Esophagus squamous epithelium (tissue), 5 donors: ENCODE results near the gene GSE1. TPM values are rescaled to one million over a fixed set of nuclear protein-coding genes. Genes with fewer than 3 reads are reported as not detected.

Experiments
- DNase-seq: peaks from one replicate; lab custom pipeline; 2025; lab: John Stamatoyannopoulos, UW
- H3K27ac ChIP-seq, 4 donors: fragments of 200-600 bp; sonication (generic); one replicate each; pipeline ENCODE4 v1.5.1; 2016 to 2019; ENCODE audit warnings: mild to moderate bottlenecking in 1 of 4
- H3K27me3 ChIP-seq, 4 donors: fragments of 200-600 bp; sonication (generic); 1 replicate in 3 of 4; 2 replicates in 1 of 4; pipeline versions ENCODE4 v1.5.1 to v1.6.0; 2017 to 2021; ENCODE audit warnings: antibody characterized with exemption in 1 of 4
- H3K36me3 ChIP-seq, 3 donors: fragments of 200-600 bp; sonication (generic); one replicate each; pipeline ENCODE4 v1.5.1; 2016 to 2019
- H3K4me1 ChIP-seq, 3 donors: fragments of 200-600 bp; sonication (generic); one replicate each; pipeline ENCODE4 v1.5.1; 2017 to 2019
- H3K4me3 ChIP-seq, 4 donors: fragments of 200-600 bp; sonication (generic); 1 replicate in 3 of 4; 2 replicates in 1 of 4; pipeline ENCODE4 v1.5.1; 2016 to 2019; ENCODE audit warnings: mild to moderate bottlenecking in 2 of 4, moderate library complexity in 1 of 4
- H3K9me3 ChIP-seq, 3 donors: fragments of 200-600 bp; sonication (generic); one replicate each; pipeline ENCODE4 v1.5.1; 2016 to 2019
- CTCF ChIP-seq, 6 experiments: fragments of 450-650 bp in 4 of 6; fragments of 200-600 bp in 2 of 6; sonication (generic) in 2 of 6; IDR thresholded peaks; one replicate each; pipeline ENCODE4 v1.5.1; 2016 to 2019; ENCODE audit warnings: antibody characterized with exemption in 6 of 6, mild to moderate bottlenecking in 4 of 6, moderate library complexity in 4 of 6
- POLR2A ChIP-seq, 4 donors: fragments of 450-650 bp; IDR thresholded peaks; one replicate each; pipeline ENCODE4 v1.6.1; 2017; ENCODE audit warnings: antibody characterized with exemption in 4 of 4, mild to moderate bottlenecking in 4 of 4, moderate library complexity in 3 of 4
- whole genome bisulfite sequencing, 2 donors: methylation state at CpG; one replicate each; pipeline ENCODE4 v1.1.5; 2018; 5-methylcytosine and 5-hydroxymethylcytosine counted together
- intact Hi-C: fragments of 100-400 bp; cut with DNase I; formaldehyde crosslinking; loops from one replicate; pipeline ENCODE4 v1.15.0; 2022
- total RNA-seq, 4 donors: library from RNA; depleted of rRNA; stranded (reverse); fragments of >200 nt; gene quantifications; one replicate each; pipeline ENCODE4 v1.1.0, GENCODE V29; 2016
- donor health status: DM: yes; HTN: yes; CAD: no.

GSE1 gene
- total RNA-seq, 4 donors from 2014 or later: 24.6 to 33.6 (median 28.9) TPM

GRCh38 chr16:85583491-85584181, 29.5 kb upstream of the GSE1 start:
- Histone ChIP-seq H3K4me1 (peaks cover 0 to 52% (median 11%) of the 10 kb centered on the region in 3 donors), H3K4me3 (no peak overlapping the region), H3K9me3 (no peaks in the 10 kb centered on the region), H3K27ac (peak overlapping the region in 1 of 4 donors; percentile 33), H3K36me3 (no peaks in the 10 kb centered on the region), H3K27me3 (peaks cover 0 to 5% (median 0%) of the 10 kb centered on the region in 4 donors)
- 65 to 67% methylated on average over 12 to 14 of the region's 22 CpGs for WGBS, 2 donors
- TF ChIP-seq POLR2A (IDR thresholded peaks at IDR 0.05) (no peak), CTCF (IDR thresholded peaks at IDR 0.05) (no peak)
- no peak for DNase-seq
- intact Hi-C loops: no loop called here

GRCh38 chr16:85584267-85584666, 28.9 kb upstream of the GSE1 start:
- WGBS, 2 donors: 95% methylated on average over 14 of the region's 14 CpGs
- H3K27ac ChIP-seq: peak overlapping the region in 1 of 4 donors; percentile 33
- DNase-seq: no peak
- intact Hi-C loops: no loop called here
- peaks cover 0 to 5% (median 0%) of the 10 kb centered on the region in 4 donors for H3K27me3 ChIP-seq
- H3K4me3 ChIP-seq: no peak overlapping the region
- no peak for TF ChIP-seq POLR2A (IDR thresholded peaks at IDR 0.05)
- no peak for TF ChIP-seq CTCF (IDR thresholded peaks at IDR 0.05)
- H3K36me3 ChIP-seq: no peaks in the 10 kb centered on the region
- H3K4me1 ChIP-seq: peaks cover 0 to 45% (median 11%) of the 10 kb centered on the region in 3 donors
- no peaks in the 10 kb centered on the region for H3K9me3 ChIP-seq

GRCh38 chr16:85584819-85585282, 28.3 kb upstream of the GSE1 start:
- Histone ChIP-seq H3K4me3 (no peak overlapping the region), H3K27me3 (peaks cover 0 to 5% (median 0%) of the 10 kb centered on the region in 4 donors), H3K9me3 (no peaks in the 10 kb centered on the region), H3K27ac (no peak overlapping the region), H3K36me3 (no peaks in the 10 kb centered on the region), H3K4me1 (peaks cover 0 to 39% (median 11%) of the 10 kb centered on the region in 3 donors)
- DNase-seq: no peak
- no peak for TF ChIP-seq POLR2A (IDR thresholded peaks at IDR 0.05)
- TF ChIP-seq CTCF (IDR thresholded peaks at IDR 0.05): no peak
- intact Hi-C loops: no loop called here
- 92% methylated on average over 16 of the region's 20 CpGs for WGBS, 2 donors

GRCh38 chr16:85585711-85586110, 27.4 kb upstream of the GSE1 start:
- no peak overlapping the region for H3K27ac ChIP-seq
- 83 to 92% methylated on average over 4 to 7 of the region's 7 CpGs for WGBS, 2 donors
- peaks cover 0 to 33% (median 11%) of the 10 kb centered on the region in 3 donors for H3K4me1 ChIP-seq
- no peak for TF ChIP-seq CTCF (IDR thresholded peaks at IDR 0.05)
- no peak for TF ChIP-seq POLR2A (IDR thresholded peaks at IDR 0.05)
- H3K27me3 ChIP-seq: peaks cover 0 to 5% (median 0%) of the 10 kb centered on the region in 4 donors
- no peaks in the 10 kb centered on the region for H3K9me3 ChIP-seq
- H3K36me3 ChIP-seq: no peaks in the 10 kb centered on the region
- intact Hi-C loops: no loop called here
- no peak for DNase-seq
- no peak overlapping the region for H3K4me3 ChIP-seq

GRCh38 chr16:85586380-85587104, 26.6 kb upstream of the GSE1 start:
- TF ChIP-seq CTCF (IDR thresholded peaks at IDR 0.05): no peak
- no peak for TF ChIP-seq POLR2A (IDR thresholded peaks at IDR 0.05)
- no peaks in the 10 kb centered on the region for H3K9me3 ChIP-seq
- peaks cover 0 to 33% (median 11%) of the 10 kb centered on the region in 3 donors for H3K4me1 ChIP-seq
- peak overlapping the region in 1 of 4 donors; percentile 15 for H3K4me3 ChIP-seq
- no peak for DNase-seq
- peaks cover 0 to 5% (median 0%) of the 10 kb centered on the region in 4 donors for H3K27me3 ChIP-seq
- WGBS, 2 donors: 60 to 78% methylated on average over 8 to 27 of the region's 31 CpGs
- no peaks in the 10 kb centered on the region for H3K36me3 ChIP-seq
- intact Hi-C loops: no loop called here
- H3K27ac ChIP-seq: no peak overlapping the region
